NCI-H2107 treated with DMSO at 0.1 percent for 48 hours (cell line): ENCODE results near the gene DOK3.

Source experiments
- DNase-seq: peaks from one replicate; lab custom pipeline; 2025; ENCODE audit not compliant: unreplicated experiment; lab: John Stamatoyannopoulos, UW

The DOK3 gene

GRCh38 chr5:177513500-177513899 lies 3.9 kb upstream of the DOK3 start:
- no peak for DNase-seq

GRCh38 chr5:177512736-177513380 lies 3.2 kb upstream of the DOK3 start:
- DNase-seq, result no peak

- no peak for DNase-seq
These were observed 2.4 kb upstream of the DOK3 start for GRCh38 chr5:177511796-177512675.

DNA sequence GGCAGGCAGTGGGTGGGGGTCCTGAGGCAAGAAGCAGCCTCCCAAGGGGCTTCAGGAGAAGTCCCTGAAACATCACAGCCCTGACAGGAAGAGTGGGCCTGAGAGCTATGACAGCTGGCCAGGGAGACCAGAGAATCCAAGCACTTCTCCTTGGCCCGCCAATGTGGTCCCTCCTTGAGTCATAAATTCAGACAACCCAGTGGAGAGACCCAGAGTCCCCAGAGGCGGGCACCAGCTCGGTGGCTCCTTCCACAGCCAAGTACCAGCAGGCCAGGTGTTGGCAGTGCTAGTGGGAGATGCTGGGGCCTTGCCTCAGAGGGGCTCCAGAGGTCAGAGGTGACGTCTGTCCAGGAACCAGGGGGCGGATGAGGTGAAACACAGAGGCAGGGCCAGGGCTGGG lies 1.6 kb upstream of the DOK3 start:
- no peak for DNase-seq

DNA sequence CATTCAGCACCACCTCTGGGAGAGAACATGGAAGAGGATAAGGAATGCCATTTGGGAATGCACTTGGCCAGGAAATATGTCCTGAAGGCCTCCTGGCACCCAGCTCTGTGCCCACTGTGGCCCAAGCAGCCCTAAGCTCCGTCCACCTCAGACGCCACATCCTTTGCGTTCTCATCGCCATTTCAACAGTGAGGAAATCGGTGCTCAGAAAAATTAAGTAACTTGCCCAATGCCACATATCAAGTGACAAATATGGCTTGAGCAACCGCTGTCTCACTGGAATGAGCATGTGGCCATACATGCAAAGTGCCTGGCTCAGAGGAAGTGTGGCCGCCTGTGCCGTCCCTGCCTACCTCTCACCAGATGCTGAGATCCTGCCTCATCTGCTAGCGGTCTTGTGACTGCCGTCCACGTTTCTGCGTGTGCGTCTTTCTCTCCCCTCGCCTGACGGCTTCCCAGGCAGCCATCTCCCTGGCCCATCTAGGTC lies 984 bp upstream of the DOK3 start:
- no peak for DNase-seq

GRCh38 chr5:177509991-177510566 lies 453 bp upstream of the DOK3 start:
- no peak for DNase-seq

DNA sequence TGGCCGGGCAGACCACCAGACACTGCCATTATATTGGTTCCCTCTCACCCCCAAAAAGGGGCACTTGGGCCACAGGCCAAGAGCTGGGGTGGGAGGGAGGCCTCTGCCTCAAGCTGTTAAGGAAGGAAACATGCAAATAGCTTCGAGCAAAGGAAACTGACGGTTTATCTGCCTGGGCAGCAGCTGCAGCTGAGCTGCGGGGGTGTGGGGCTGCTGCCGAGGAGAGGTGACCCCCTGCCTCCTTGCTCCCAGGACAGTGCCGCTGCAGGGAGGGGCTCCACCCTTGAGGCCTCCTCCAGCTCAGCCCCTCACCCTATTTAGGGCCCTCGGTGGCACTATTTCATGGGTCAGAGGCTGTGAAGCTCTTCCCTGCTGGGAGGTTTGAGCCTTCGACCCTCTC lies 789 bp downstream of the DOK3 start:
- no peak for DNase-seq

DNA sequence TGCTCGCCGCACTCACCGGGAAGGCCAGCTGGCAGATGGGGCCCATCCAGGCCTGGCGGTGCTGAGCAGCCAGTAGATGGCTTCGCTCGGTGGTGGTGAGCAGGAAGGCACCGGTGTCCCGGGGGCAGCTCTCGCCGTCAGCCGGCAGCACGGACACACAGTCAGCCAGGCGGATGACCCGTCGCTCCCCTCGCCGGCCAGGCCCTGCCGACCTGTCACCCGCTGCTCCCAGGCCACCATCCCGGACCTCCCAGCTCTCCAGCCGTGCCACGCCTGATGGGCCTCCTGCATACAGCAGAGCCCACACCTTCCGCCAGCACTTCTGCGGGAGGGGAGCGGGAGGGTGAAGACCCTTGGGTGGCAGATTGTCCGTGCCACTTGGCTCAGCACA lies 1.4 kb downstream of the DOK3 start:
- DNase-seq, result no peak

- no peak for DNase-seq
These were observed 1.9 kb downstream of the DOK3 start for GRCh38 chr5:177507596-177508220.

DNA sequence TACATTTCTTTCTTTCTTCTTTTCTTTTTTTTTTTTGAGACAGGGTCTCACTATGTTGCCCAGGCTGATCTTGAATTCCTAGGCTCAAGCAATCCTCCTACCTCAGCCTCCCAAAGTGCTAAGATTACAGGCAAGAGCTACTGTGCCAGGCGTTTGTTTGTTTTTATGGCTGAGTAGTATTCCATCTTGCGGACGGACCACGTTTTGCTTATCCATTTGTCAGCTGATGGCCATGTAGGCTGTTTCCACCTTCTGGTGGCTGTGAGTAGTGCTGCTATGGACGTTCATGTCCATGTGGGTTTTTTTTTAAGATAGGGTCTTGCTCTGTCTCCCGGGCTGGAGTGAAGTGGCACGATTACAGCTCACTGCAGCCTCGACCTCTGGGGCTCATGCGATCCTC lies 2.5 kb downstream of the DOK3 start:
- no peak for DNase-seq

DNA sequence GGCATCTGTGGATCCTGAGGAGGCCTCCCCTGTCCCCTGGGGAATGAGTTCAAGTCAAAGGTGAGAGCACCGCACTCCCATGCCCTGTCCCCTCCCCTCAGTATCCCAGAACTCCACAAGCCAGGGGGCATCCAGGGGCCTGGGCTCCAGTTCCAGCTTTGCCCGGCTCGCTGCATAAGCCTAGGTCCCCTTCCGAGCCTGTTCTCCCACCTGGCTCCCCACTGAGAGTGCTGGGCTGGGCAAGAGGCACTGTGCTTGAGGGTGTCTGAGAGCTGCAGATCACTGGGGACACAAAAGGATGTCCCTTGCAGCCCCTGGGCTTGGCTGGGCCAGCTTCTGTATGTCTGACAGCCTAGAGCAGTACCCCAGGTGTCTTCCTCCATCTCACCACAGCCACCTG lies 4.6 kb downstream of the DOK3 start:
- DNase-seq, result no peak

DNA sequence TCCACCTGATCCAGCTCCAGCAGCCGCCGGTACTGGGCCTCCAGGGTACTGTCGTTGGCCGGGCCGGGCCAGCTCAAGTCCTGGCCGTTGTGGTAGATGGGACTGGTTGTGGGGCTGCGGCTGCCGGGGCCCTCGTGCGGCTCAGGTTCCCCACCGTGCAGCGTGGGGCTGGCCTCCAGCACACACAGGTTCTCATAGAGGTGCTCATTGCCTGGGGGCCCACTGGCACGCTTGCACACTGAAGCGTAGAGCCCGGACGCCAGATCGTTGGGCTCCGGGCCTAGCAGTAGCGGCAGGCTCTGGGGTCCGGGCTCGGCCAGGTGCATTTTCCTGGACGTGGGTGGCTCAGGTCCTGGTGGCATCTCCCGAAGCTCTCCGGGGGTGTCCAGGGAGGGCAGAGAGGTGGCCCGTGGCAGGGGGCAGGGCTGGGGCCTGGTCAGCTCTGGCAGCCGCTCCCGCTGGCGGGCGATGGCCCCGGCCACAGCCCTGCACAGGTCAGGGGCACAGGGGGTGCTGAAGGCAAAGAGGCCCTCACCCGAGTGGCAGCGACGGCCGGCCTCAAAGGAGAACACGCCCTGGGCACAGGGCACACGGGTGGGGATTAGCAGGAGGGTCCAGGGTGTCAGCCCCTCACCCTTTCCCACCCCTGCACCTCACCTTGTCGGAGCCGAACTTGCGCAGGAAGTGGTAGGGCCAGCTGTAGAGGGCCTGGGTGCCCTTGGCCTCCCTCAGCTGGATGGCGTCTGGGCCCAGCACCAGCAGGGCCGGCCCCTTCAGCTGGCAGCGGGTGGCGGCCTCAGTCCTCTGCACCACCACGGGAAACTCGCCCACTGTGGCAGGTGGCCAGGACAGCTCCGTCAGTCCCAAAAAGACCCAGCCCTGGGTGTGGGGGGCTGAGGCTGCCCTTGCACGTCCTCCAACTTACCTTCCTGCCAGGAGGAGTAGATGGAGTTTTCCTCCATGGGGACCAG lies 5.3 kb downstream of the DOK3 start:
- DNase-seq, result no peak

DNA sequence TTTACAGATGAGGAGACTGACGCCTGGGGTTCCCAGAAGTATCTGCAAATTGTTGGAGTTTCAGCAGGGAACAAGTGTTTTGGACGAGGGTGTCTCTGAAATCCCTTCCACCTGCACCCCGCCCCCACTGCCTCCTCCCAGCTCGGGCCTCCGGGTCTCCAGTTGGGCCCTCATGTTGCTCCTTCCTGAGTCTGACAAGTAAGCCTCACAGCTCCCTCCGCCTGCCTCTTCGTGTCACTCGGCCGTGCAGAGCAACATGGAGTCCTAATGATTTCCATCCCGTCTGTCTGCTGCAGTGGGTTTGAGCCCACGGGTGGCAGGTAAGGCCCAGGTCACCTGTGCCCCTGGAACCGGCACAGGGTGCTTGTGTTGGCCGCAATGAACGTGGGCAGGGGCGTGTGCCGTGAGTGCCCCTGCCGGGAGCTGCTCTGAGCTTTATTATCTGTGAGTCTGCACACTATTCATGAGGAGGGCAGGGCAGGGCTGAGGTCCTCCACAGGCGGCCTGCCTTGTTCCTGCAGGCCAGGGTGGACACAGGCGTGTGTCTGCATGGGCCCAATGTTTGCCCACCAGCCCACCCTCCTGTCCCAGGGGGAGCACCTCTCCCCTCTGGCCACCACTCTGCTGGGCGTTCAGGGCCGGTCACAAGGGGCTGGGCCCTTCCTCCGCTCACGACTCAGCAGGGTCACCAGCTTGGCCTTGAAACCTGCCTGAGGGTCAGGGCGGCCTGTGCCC lies 6.1 kb downstream of the DOK3 start:
- no peak for DNase-seq

DNA sequence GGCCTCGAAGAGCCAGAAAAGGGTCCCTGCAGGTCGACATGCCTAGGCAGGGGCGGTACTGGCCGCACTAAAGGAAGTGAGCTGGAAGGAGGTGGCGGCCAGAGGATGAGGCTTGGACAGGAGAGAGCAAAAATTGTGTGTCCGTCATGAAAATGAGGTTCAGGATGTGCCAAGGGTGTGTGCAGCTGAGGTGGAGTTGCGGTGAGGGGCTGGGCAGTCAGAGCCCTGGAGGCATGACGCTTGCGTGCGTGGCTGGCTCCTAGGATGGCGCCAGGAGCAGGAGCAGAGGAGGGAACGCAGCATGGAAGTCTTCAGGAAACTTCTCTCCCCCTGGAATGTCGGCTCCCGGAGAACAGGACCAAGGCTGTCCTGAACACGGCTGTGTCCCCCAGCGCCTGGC lies 6.7 kb downstream of the DOK3 start:
- no peak for DNase-seq

DNA sequence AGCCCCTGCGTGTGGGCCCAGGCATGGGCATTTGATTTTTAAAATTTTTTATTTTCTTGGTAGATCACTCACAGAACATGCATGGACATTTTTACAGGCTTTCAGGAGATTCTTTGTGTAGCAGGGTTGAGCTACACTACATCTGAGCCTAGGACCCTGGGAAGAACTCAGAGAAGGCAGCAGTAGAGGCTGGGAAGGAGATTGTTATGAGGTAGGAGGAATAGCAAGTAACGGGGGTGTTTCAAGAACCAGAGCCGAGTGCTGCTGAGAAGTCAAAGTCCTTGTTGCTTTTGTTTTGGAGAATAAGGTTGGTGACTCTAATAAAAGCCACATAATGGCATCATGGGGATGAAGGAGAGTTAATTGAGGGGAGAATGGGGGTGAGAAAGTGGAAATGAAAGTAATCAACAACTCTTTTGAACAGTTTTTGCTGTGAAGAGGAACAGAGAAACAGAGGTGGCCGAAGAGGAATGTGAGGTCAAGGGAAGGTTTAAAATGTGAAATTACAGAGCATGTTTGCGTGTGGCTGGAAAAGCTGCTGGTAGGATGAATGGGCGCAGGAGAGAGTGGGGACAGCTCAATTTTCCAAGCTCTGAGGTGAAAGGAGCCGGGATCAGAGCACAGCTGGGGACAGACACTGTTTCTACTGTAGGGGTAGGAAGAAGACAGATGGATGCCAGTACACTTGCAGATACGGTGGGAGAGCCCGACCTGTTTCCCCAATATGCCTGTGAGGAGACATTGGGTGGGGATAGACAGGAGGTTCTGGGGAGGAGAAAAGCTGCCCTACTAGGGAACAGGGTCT lies 7.5 kb downstream of the DOK3 start:
- no peak for DNase-seq

DNA sequence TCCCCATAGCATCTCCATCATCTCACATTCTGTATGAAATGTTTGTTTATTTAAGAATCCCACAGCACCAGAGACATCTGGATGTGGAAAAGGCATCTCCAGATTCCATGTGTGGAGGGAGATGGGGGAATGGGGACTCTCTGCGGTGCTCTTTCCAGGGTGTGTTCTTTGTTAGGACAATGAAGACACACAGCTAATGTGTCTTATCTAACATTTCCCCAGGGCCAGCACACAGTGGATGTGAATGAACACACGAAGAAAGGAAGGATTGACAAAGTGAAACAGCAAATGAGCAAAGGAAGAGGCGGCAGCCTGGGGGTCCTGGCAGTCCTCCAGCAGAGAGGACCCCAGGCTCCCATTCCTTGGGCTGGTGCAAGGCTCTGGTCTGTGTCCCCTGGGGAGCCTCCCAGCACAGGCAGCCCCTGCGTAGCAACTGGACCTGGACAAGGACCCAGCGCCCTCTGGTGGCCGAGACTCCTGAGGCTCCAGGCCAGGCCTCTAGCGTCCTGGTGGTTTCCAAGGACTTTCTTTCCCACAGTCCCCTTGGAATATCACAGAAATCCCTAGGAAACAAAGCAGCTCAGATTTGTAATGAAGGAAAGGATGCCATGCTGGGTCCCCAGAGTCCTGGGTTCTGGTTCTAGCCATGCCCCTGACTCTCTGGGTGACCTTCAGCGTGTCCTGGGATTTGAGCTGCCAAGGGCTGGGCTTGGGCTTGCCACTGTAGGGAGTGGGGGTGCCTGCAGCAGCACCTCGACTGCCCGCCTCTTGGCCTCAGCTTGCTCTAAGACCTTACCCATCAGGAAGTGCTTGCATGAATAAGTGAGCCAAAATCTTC lies 8.7 kb downstream of the DOK3 start:
- DNase-seq, result peak; percentile 25

DNA sequence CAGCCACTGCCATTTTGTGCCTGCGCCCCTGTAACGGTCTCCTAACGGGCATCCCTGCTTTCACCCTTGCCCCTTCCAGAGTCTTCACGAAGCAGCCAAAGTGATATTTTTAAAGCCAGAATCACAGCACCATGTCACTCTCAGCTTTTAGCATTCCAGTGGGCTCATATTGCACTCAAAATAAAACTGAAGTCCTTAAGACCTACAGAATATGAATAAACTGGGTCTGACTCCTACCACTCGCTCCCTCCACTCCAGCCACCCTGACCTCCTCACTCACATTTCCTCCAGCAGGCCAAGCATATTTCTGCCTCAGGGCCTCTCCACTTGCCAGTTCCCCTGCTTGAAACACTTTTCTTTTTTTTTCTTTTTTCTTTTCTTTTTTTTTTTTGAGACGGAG lies 9.8 kb downstream of the DOK3 start:
- no peak for DNase-seq
